ENCODE data around the gene SLC6A18. TPM values are rescaled to one million over a fixed set of nuclear protein-coding genes. Genes with fewer than 3 reads are reported as not detected.

The SLC6A18 gene
- total and polyA plus RNA-seq, 9 of the 15 experiments (the other 6 are each of a cell fraction or from before 2014, with no cell fraction given) = not detected

DNA sequence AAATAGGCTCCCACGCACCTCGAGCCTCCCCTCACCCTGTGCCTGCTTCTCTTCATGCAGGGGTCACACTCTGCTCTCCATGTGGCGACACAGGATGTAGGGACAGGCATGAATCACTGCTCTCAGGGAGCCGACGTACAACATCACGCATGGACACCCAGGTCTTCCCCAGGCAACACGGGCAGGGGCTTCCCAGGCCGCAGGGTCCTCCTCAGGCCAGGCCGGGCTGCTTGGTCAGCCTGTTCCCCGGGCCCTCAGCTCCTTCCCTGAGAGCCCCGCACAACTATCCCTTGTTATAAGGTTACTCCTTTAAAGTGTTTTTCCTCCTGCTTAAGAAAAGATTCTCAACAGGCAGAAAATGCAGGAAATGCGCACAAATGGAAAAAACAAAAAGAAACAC, 1.1 kb downstream of the SLC6A18 start (continued):
- TF ChIP-seq CEBPZ (IDR thresholded peaks at IDR 0.05; ENCODE audit: borderline replicate concordance, low read depth, low read length) (no peak), HEY1 (CRISPR knock-in tag; IDR thresholded peaks at IDR 0.05; ENCODE audit: borderline replicate concordance) (no peak)

GRCh38 chr5:1226839-1227581, 1.8 kb downstream of the SLC6A18 start:
- in situ Hi-C loops (cut with MboI) = no loop called here
- ChIA-PET POLR2A (interaction anchor here (0.7 kb wide), 1 partner anchor 41 kb away, joined by 3 read pairs; no protein-coding TSS in a partner anchor), CTCF (ENCODE audit: low intra/inter-chr PET ratio) (no interaction called here)
- 26% methylated on average over 45 of the region's 50 CpGs for WGBS (ENCODE audit: insufficient coverage, low coverage, missing lambda C conversion rate)
- H3K4me2 ChIP-seq (ENCODE audit: insufficient read depth, low read length) = no peak overlapping the region
- TF ChIP-seq HNRNPL (IDR thresholded peaks at IDR 0.05; ENCODE audit: low read depth, low read length) = peak; percentile 96
- no peak for TF ChIP-seq ID3 (CRISPR knock-in tag; IDR thresholded peaks at IDR 0.05)
- no peak for TF ChIP-seq ID3 (tag; IDR thresholded peaks at IDR 0.05)
- peaks cover 61 to 85% of the 10 kb centered on the region in 2 experiments; a peak in 4 of 5 replicates for H3K27me3 ChIP-seq (ENCODE audit: control insufficient read depth in 2 of 2, insufficient read depth in 2 of 2, low read length in 2 of 2)
- no peaks in the 10 kb centered on the region; the same call in 1 of the 2 replicates for H3K9me3 ChIP-seq (replicated peaks; ENCODE audit: control insufficient read depth, insufficient read depth, low read depth, low read length)
- peaks cover 26% of the 10 kb centered on the region; the same call in 1 of the 2 replicates for H4K20me1 ChIP-seq (replicated peaks; ENCODE audit: control insufficient read depth, insufficient read depth, low read length)
- no peak overlapping the region for H2AFZ ChIP-seq (ENCODE audit: low read depth, low read length)
- no peak overlapping the region for H3K9ac ChIP-seq (ENCODE audit: insufficient read depth in 1 of 2, low read depth in 2 of 2, low read length in 2 of 2)
- ATAC-seq (no peak), FAIRE-seq (no peak), DNase-seq (ENCODE audit: extremely low read depth in 1 of 4, low spot score in 3 of 4) (no peak)
- no peaks in the 10 kb centered on the region for H3K79me2 ChIP-seq (ENCODE audit: control insufficient read depth, insufficient read depth, low read length)
- peaks cover 2% of the 10 kb centered on the region for H3K9me1 ChIP-seq (ENCODE audit: control insufficient read depth, insufficient read depth, low read length)
- no peaks in the 10 kb centered on the region for H3K36me3 ChIP-seq (ENCODE audit: control insufficient read depth, insufficient read depth, low read length)
- no peak overlapping the region for H3K27ac ChIP-seq (ENCODE audit: extremely low read depth, low read depth, low read length)
- H3K4me1 ChIP-seq (replicated peaks in 1 of 2; ENCODE audit: control insufficient read depth in 2 of 2, insufficient read depth in 2 of 2, low read length in 2 of 2) = peaks cover 0 to 23% of the 10 kb centered on the region in 2 experiments; a peak in 1 of 5 replicates
- no peak overlapping the region for H3K4me3 ChIP-seq
- intact Hi-C loops (cut with micrococcal nuclease) = no loop called here
- no TSS peak for BruUV-seq (replicated peaks)

Data from K562 (cell line).